DMS153 (cell line): ENCODE data around the gene RASL10B.

ENCODE experiments used
- DNase-seq: peaks from one replicate; lab custom pipeline; 2025; lab: John Stamatoyannopoulos, UW

RASL10B gene

GRCh38 chr17:35717475-35717874 lies 14.0 kb upstream of the RASL10B start:
- DNase-seq: no peak

DNA sequence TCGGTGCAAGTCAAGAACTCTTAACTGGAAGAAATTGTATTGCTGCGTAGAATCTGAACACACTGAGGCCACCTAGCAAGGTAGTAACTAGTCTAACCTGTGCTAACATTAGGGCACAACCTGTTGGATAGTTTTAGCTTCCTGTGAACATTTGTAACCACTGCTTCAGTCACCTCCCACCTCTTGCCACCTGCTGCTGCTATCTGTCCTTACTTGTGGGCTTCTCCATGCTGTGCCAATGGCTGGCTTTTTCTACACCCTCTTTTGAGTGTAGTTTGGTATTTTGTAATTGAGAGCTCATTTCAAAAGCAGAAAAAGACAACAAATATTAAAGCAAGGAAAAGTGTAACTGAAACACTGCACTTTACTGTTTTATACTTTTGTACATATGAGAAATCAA lies 7.7 kb upstream of the RASL10B start:
- no peak for DNase-seq

GRCh38 chr17:35725058-35725457 lies 6.4 kb upstream of the RASL10B start:
- no peak for DNase-seq

DNA sequence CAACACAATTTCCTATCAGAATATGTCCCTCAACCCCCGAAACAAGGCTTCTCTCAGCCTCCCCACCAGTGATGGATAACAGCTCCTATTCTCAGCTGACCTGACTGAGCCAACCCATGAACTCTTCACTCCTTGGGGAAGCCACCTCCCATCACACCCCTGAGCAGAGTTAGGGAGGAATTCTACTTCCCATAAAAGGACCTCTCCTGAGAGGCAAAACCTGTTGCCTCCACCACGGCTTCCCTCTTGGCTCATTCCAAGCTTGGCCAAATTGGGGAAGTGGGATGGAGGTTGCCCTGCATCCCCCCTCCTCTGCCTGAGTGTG lies 5.7 kb upstream of the RASL10B start:
- no peak for DNase-seq

- no peak for DNase-seq
Measured at GRCh38 chr17:35726127-35726952, 5.1 kb upstream of the RASL10B start.

GRCh38 chr17:35726953-35727460 lies 4.4 kb upstream of the RASL10B start:
- DNase-seq: no peak

GRCh38 chr17:35727635-35728034 lies 3.8 kb upstream of the RASL10B start:
- peak; percentile 17 for DNase-seq

DNA sequence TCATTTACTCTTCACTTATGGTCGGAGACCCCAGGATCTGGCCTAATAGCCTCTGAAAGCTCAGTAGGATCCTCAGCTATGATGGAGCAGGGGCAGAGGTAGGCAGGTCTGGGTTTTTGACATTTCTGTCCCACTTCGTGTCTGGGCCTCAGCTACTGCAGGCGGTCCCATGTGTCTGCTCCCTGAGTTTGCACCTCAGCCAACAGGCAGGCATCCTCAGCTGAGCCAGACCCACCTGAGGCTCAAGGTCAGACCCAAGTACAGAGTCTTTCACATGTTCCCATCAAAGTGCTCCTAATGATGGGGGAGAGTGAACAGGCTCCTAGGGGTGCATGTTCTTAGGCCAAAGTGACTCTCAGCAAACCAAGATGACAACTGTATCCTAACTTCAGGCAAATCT lies 2.9 kb upstream of the RASL10B start:
- no peak for DNase-seq

DNA sequence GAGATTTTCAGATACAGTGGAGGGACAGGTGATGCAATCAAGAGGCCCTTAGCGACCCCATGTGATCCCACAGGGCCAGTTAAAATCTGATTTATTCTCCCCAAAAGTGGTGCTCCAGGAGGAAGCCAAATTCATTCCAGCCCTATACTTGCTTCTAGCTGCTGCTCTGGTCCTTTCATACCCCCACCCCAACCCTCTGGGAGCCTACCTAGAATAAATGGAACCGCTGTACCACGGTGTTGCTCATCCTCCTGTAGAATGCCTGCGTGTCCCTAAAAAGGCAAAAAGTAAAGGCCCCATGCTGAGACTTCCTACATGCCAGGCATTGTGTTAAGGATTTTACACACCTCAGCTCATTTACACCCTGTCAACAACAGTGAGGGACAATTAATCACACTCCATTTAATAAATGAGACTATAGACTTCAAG lies 2.0 kb upstream of the RASL10B start:
- no peak for DNase-seq

DNA sequence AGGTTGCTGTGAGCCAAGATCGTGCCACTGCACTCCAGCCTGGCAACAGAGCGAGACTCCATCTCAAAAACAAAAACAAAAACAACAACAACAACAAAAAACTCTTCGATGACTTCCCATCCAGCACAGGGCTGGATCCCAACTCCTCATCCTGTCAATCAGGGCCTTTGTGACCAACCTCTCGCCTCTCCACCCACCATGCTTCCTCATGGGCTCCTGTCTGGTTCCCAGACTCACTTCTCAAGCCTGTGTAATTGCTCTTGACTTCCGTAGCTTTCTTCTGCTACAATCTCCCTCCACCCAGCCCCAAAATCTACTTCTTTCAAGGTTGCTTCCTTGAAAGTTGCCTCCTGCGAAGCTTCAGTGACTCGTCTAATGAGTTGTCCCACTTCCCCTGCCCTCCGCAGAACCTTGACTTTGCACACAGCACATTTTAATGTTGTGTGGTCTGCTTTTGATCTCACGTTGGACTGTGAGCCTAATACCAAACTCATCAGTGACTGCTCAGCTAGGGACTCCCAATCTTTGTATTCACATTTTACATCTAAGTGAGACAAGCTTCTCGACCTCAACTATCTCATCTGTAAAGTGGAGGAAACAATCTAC lies 936 bp upstream of the RASL10B start:
- DNase-seq: no peak

GRCh38 chr17:35731917-35732805 lies 722 bp downstream of the RASL10B start:
- DNase-seq: no peak

GRCh38 chr17:35732806-35733136 lies 1.3 kb downstream of the RASL10B start:
- no peak for DNase-seq

- DNase-seq: no peak
Measured at GRCh38 chr17:35733366-35733765, 1.9 kb downstream of the RASL10B start.

- no peak for DNase-seq
Measured at GRCh38 chr17:35734396-35734795, 3.0 kb downstream of the RASL10B start.

- DNase-seq: no peak
Measured at GRCh38 chr17:35735036-35735805, 3.8 kb downstream of the RASL10B start.

DNA sequence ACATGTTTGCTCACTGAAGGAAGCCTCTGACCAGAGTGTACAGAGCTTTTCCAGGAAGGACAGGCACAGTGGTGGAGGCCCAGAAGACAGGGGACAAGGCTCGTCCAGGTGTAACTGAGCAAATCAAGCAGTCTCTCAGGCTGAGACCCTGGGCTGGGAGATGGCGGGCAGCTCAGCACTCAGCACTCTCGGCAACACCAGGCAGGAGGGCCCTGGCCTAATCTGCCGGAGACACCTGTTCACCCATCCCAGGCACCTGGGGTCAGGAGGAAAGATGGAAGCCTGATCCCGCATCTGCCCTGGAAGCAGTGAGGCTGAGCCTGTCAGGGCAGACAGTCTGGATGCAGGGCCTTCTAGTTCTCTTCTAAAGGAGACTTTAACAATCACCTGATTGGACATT lies 4.8 kb downstream of the RASL10B start:
- DNase-seq: no peak

DNA sequence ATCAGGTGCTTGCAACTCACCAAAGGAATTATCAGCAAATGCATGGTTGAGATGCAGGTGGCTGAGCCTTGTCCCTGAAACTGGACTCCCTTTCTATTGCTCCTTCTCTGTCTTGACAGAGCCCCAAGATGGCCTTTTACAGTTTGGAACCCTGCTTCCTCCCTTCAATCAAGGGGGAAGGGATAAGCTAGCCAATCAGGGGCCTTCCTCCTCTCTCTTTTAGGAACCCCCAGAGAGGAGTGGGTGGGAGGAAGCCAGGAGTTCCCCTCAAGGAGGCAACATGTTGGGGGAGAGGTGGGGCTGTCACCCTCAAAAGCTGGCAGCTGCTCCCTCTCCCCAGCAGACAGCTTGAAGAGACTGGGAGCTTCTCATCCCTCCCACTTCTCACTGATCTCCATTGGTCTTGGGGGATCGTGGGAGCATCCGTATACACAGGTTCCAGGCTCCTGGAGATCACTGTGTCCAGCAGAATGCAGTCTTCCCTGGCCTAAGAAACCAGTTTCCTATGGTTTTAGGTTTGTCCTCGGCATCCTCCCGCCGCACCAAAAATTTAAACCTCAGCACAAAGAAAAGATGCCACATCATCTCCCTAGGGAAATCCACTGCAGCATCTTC lies 7.2 kb downstream of the RASL10B start:
- DNase-seq: no peak

DNA sequence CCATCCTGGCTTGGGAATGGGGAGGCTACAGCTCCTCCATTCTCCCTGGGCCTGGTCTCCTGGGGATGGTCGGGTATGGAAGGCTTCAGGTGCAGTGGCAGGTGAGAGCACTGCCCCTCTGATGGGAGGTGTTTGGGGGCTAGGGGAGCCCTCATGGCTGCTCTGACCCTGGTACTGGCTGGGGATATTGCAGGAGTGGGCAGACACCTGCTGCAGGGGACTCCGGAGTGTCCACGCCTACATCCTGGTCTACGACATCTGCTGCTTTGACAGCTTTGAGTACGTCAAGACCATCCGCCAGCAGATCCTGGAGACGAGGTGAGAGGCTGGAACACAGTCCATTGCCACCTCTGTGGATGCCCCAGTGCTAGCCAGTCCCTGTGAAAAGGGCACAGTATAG lies 8.8 kb downstream of the RASL10B start:
- no peak for DNase-seq

- DNase-seq: peak; percentile 33
Measured at GRCh38 chr17:35740997-35741931, 9.8 kb downstream of the RASL10B start.

- DNase-seq: no peak
Measured at GRCh38 chr17:35742496-35742895, 11.1 kb downstream of the RASL10B start.
